Heart right ventricle (tissue), 16 donors: ENCODE measurements around the gene RUFY2. TPM values are rescaled to one million over a fixed set of nuclear protein-coding genes. Genes with fewer than 3 reads are reported as not detected.
"Not testable (repeated sequence)": the region's sequence is repeated elsewhere in the genome, so short reads cannot be mapped to it uniquely, and the experiment has no call there.

Source experiments
- ATAC-seq, 8 donors: fragments of 200-7000 bp; cut with Tn5 transposase; one replicate each; pipeline ENCODE4 v1.9.1; 2020; ENCODE audit warnings: mild to moderate bottlenecking in 8 of 8, moderate library complexity in 8 of 8, moderate number of reproducible peaks in 1 of 8
- DNase-seq, 2 donors: peaks; one replicate each; pipeline ENCODE4 v3.0.0-alpha.2; 2020
- H3K27ac ChIP-seq, 10 donors: fragments of 200-600 bp; sonication (generic) in 2 of 10; one replicate each; pipeline versions ENCODE4 v1.5.0 to v1.8.0; 2020 to 2022; ENCODE audit warnings: mild to moderate bottlenecking in 3 of 10
- H3K27me3 ChIP-seq, 7 donors: fragments of 200-600 bp; one replicate each; pipeline ENCODE4 v1.8.0; 2021 to 2022; ENCODE audit warnings: mild to moderate bottlenecking in 2 of 7
- H3K36me3 ChIP-seq, 9 donors: fragments of 200-600 bp; sonication (generic) in 1 of 9; one replicate each; pipeline versions ENCODE4 v1.5.0 to v1.8.0; 2020 to 2022; ENCODE audit warnings: mild to moderate bottlenecking in 2 of 9
- H3K4me1 ChIP-seq, 9 donors: fragments of 200-600 bp; sonication (generic) in 1 of 9; one replicate each; pipeline versions ENCODE4 v1.5.0 to v1.8.0; 2020 to 2022; ENCODE audit warnings: mild to moderate bottlenecking in 4 of 9
- H3K4me3 ChIP-seq, 10 donors: fragments of 200-600 bp; sonication (generic) in 2 of 10; one replicate each; pipeline versions ENCODE4 v1.5.0 to v1.8.0; 2020 to 2022; ENCODE audit warnings: mild to moderate bottlenecking in 7 of 10, moderate library complexity in 2 of 10
- H3K9me3 ChIP-seq, 11 donors: fragments of 200-600 bp in 10 of 11; sonication (generic) in 2 of 11; one replicate each; pipeline versions ENCODE4 v1.5.0 to v1.8.0; 2013 to 2022; ENCODE audit warnings: mild to moderate bottlenecking in 2 of 11, control low read depth in 1 of 11, moderate library complexity in 1 of 11
- CTCF ChIP-seq, 9 donors: fragments of 200-600 bp; sonication (generic) in 2 of 9; IDR thresholded peaks; one replicate each; pipeline versions ENCODE4 v1.5.0 to v1.8.0; 2021 to 2022; ENCODE audit warnings: antibody characterized with exemption in 9 of 9, mild to moderate bottlenecking in 5 of 9, moderate library complexity in 1 of 9
- WGBS, 2 donors: extraction: QIAGEN DNeasy Blood & Tissue Kit; methylation state at CpG; one replicate each; pipeline ENCODE4 v1.1.7; 2013; ENCODE audit warnings: inconsistent platforms in 1 of 2; 5-methylcytosine and 5-hydroxymethylcytosine counted together
- intact Hi-C, 10 donors: fragments of 100-400 bp; cut with DNase I; formaldehyde crosslinking; loops; one replicate each; pipeline versions ENCODE4 v1.11.1 to v1.14.2; 2022
- polyA plus RNA-seq, 2 donors: library from polyadenylated mRNA; stranded (reverse); fragments of 200-250 nt; gene quantifications; one replicate each; pipeline ENCODE4 v1.2.3, GENCODE V29; 2013
- total RNA-seq, 10 donors: library from RNA; stranded (reverse); fragmentation: NEBNext Ultra II Directional in 3 of 10; extraction: Animal tissue kit (Norgen Biotek cat#: 25700) in 3 of 10; gene quantifications; one replicate each; pipeline versions ENCODE4 v1.2.1 to v1.2.4, GENCODE V29; 2021 to 2023
- donor health status: Arrhythmogenic right ventricular cardiomyopathy.
- donor health status: ischemic (EF 13 %, LVEDD 7.1; RV severe dilation, severe dysfunction).
- donor health status: healthy with polysubstance abuse.
- donor health status: DM: no; HTN: yes; CAD: no.
- donor health status: DM: no; HTN: no; CAD: no.
- donor health status: ischemic (EF 25% LVEDD 6.9; RV normal size, moderate dysfunction).
- donor health status: ischemic (EF 25% LVEDD 5.7; RV mildly dilated, moderate dysfunction).
- donor health status: healthy.
- donor health status: DM: yes; HTN: yes; CAD: no.
- donor health status: Ischemic cardiomyopathy.
- donor health status: ischemic (EF 35%, LVEDD 5.7; RV mildly dilated, moderate dysfunction).
- donor health status: nonischemic (EF 11% LVEDD 7.7; RV severe dilation, severe dysfunction).
- donor health status: DM: yes; HTN: yes; CAD: no.
- donor health status: PGD.
- donor health status: ischemic (EF 29% LVEDD 5.4; RV normal size, mild dysfunction).
- donor health status: nonischemic (EF 23%, LVEDD 6.1; RV moderate dilation, normal function).

The RUFY2 gene
- total and polyA plus RNA-seq, 12 donors, result 2.6 to 11.6 (median 8.3) TPM

GRCh38 chr10:68315582-68315981 lies 91.5 kb downstream of the RUFY2 start:
- intact Hi-C loops, result no loop called here
- WGBS, 2 donors, result 91 to 94% methylated on average over 1 of the region's 1 CpG

GRCh38 chr10:68314930-68315329 lies 92.1 kb downstream of the RUFY2 start:
- H3K27ac ChIP-seq, H3K36me3 ChIP-seq, intact Hi-C loops, ATAC-seq, H3K4me3 ChIP-seq, H3K4me1 ChIP-seq, H3K27me3 ChIP-seq, DNase-seq: not testable (repeated sequence)
- 98 to 99% methylated on average over 6 of the region's 6 CpGs for WGBS, 2 donors
- peaks cover 0 to 27% (median 14%) of the 10 kb centered on the region in 11 donors for H3K9me3 ChIP-seq

More at GRCh38 chr10:68315582-68315981, 91.5 kb downstream of the RUFY2 start:
- Histone ChIP-seq H3K27ac (no peak overlapping the region), H3K4me1 (peaks cover 0 to 4% (median 0%) of the 10 kb centered on the region in 9 donors), H3K36me3 (no peaks in the 10 kb centered on the region), H3K4me3 (no peak overlapping the region), H3K9me3 (peaks cover 0 to 27% (median 14%) of the 10 kb centered on the region in 11 donors), H3K27me3 (no peaks in the 10 kb centered on the region)
- TF ChIP-seq CTCF (IDR thresholded peaks at IDR 0.05), result no peak
- DNase-seq, result no peak
- no peak for ATAC-seq

- intact Hi-C loops, result no loop called here
- Histone ChIP-seq H3K9me3 (peaks cover 0 to 2% (median 0%) of the 10 kb centered on the region in 11 donors), H3K4me1 (peaks cover 0 to 4% (median 0%) of the 10 kb centered on the region in 9 donors), H3K36me3 (no peaks in the 10 kb centered on the region), H3K27me3 (no peaks in the 10 kb centered on the region), H3K27ac (no peak overlapping the region), H3K4me3 (no peak overlapping the region)
- ATAC-seq, result no peak
- no peak for TF ChIP-seq CTCF (IDR thresholded peaks at IDR 0.05)
- no peak for DNase-seq
Measured at GRCh38 chr10:68310531-68310930, 96.5 kb downstream of the RUFY2 start.

GRCh38 chr10:68305854-68306253 lies 101.2 kb downstream of the RUFY2 start:
- Histone ChIP-seq H3K4me1 (peaks cover 0 to 6% (median 0%) of the 10 kb centered on the region in 9 donors), H3K36me3 (no peaks in the 10 kb centered on the region), H3K4me3 (no peak overlapping the region), H3K9me3 (no peaks in the 10 kb centered on the region), H3K27ac (no peak overlapping the region), H3K27me3 (no peaks in the 10 kb centered on the region)
- DNase-seq, result no peak
- 50 to 52% methylated on average over 1 of the region's 1 CpG for WGBS, 2 donors
- intact Hi-C loops, result loop anchor here in 5 of 10 donors (10.0 kb wide), 3 partner anchors 221 to 451 kb away; no protein-coding TSS in a partner anchor
- no peak for TF ChIP-seq CTCF (IDR thresholded peaks at IDR 0.05)
- ATAC-seq, result no peak

GRCh38 chr10:68303849-68304412 lies 103.1 kb downstream of the RUFY2 start:
- WGBS, 2 donors, result 72 to 79% methylated on average over 7 of the region's 7 CpGs
- Histone ChIP-seq H3K27me3 (no peaks in the 10 kb centered on the region), H3K36me3 (no peaks in the 10 kb centered on the region), H3K4me1 (peaks cover 0 to 11% (median 0%) of the 10 kb centered on the region in 9 donors), H3K27ac (no peak overlapping the region), H3K4me3 (no peak overlapping the region), H3K9me3 (no peaks in the 10 kb centered on the region)
- DNase-seq, result no peak
- TF ChIP-seq CTCF (IDR thresholded peaks at IDR 0.05), result no peak
- ATAC-seq, result no peak
- intact Hi-C loops, result loop anchor here in 8 of 10 donors (5.0 to 10.0 kb wide), 7 partner anchors 72 to 449 kb away; partner anchors contain the start of gene ATOH7 (in 1 of the 8)
